ENCODE data around the gene OTUD7B. TPM values are rescaled to one million over a fixed set of nuclear protein-coding genes. Genes with fewer than 3 reads are reported as not detected.

The OTUD7B gene
- total and polyA plus RNA-seq, 2 of the 8 experiments (the other 6 are each of a cell fraction or from before 2014, with no cell fraction given) = 4.2 to 21.5 TPM

DNA sequence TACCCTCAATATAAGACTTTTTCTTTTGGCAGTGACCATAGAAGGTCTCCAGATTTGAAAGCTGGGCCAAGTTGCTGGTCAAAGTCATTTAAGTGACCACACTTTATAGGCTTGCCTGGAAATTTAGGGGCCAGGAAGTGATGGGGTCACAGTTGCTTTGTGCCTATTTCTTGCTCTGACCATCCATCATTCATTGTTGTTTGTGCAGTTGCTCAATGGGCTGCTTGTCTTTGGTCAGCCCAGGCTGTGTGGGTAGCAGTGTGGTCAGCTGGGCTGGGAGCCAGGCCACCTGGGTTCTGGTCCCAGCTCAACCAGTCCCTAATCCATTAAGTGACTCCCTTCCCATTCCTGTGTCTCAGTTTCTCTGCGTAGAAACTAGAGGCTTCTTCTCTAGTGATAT is 2.1 kb upstream of the OTUD7B start:
- Histone ChIP-seq H3K23me2 (ENCODE audit: low read depth, low read length) (peaks cover 6% of the 10 kb centered on the region), H2BK5ac (ENCODE audit: low read depth, low read length) (no peak overlapping the region), H2BK15ac (ENCODE audit: low read length) (no peak overlapping the region), H3K4me1 (replicated peaks in 1 of 4; ENCODE audit: control insufficient read depth in 3 of 4, insufficient read depth in 4 of 4, low read length in 3 of 4) (peaks cover 0 to 8% (median under 1%) of the 10 kb centered on the region in 4 experiments; a peak in 2 of 7 replicates), H3K4me2 (ENCODE audit: insufficient read depth in 1 of 2, low read depth in 2 of 2, low read length in 2 of 2) (no peak overlapping the region), H3K9me3 (ENCODE audit: insufficient read depth in 2 of 2, low read depth in 1 of 2, low read length in 1 of 2) (no peaks in the 10 kb centered on the region), H3K18ac (ENCODE audit: extremely low read depth, low read length) (no peak overlapping the region), H3K4me3 (ENCODE audit: extremely low read depth in 1 of 4, insufficient read depth in 2 of 4, low read depth in 3 of 4, low read length in 4 of 4) (no peak overlapping the region), H3K36me3 (ENCODE audit: control insufficient read depth in 2 of 4, insufficient read depth in 4 of 4, low read length in 3 of 4) (no peaks in the 10 kb centered on the region), H4K20me1 (replicated peaks in 1 of 2; ENCODE audit: control insufficient read depth in 1 of 2, insufficient read depth in 2 of 2, low read length in 2 of 2) (peaks cover 0 to 4% of the 10 kb centered on the region in 2 experiments), H3K9ac (replicated peaks in 1 of 4; ENCODE audit: extremely low read depth in 1 of 4, low read depth in 3 of 4, low read length in 3 of 4) (no peak overlapping the region), H3K79me1 (ENCODE audit: low read depth, low read length) (no peaks in the 10 kb centered on the region), H4K91ac (replicated peaks; ENCODE audit: insufficient read length, low read length) (peak overlapping the region; percentile 17), H2AFZ (ENCODE audit: low read length) (no peak overlapping the region), H2AK5ac (ENCODE audit: low read depth, low read length) (no peak overlapping the region), H3K23ac (ENCODE audit: insufficient read length) (no peak overlapping the region), H3K14ac (ENCODE audit: insufficient read length) (no peak overlapping the region), H3K4ac (replicated peaks; ENCODE audit: insufficient read length, low read depth, low read length) (no peak overlapping the region), H2BK20ac (ENCODE audit: low read length) (no peak overlapping the region), H3K27ac (ENCODE audit: low read depth, low read length) (no peak overlapping the region), H3K79me2 (ENCODE audit: control insufficient read depth in 1 of 2, insufficient read depth in 2 of 2, low read length in 2 of 2) (peaks cover 5 to 23% of the 10 kb centered on the region in 2 experiments; a peak in 3 of 4 replicates), H2BK12ac (ENCODE audit: low read depth, low read length) (no peak overlapping the region), H4K8ac (ENCODE audit: extremely low read depth, insufficient read depth, low read length) (no peak overlapping the region; the same call in 1 of the 2 replicates), H3K56ac (replicated peaks; ENCODE audit: insufficient read length, low read depth, low read length) (no peak overlapping the region), H2BK120ac (replicated peaks; ENCODE audit: low read depth, low read length) (no peak overlapping the region), H4K5ac (ENCODE audit: insufficient read length, low read depth, low read length) (no peak overlapping the region), H3K27me3 (replicated peaks in 1 of 4; ENCODE audit: control insufficient read depth in 3 of 4, extremely low read depth in 1 of 4, insufficient read depth in 3 of 4, low read length in 3 of 4) (no peaks in the 10 kb centered on the region)
- ChIA-PET POLR2A (ENCODE audit: partially characterized antibody) (interaction anchor here (1.1 to 4.3 kb wide), 5 partner anchors 10 to 150 kb away, joined by 3 to 41 read pairs (median 8); partner anchors contain the start of gene VPS45), CTCF (ENCODE audit: partially characterized antibody) (interaction anchor here (0.9 to 1.1 kb wide), 3 partner anchors 14 to 51 kb away, joined by 3 to 4 read pairs (median 3); no protein-coding TSS in a partner anchor)
- FAIRE-seq (no peak), DNase-seq (ENCODE audit: low read depth in 1 of 2, low spot score in 2 of 2) (no peak)
- WGBS, 2 experiments (ENCODE audit: extremely low coverage in 1 of 2, insufficient coverage in 1 of 2, insufficient read length in 1 of 2, insufficient replicate concordance in 2 of 2, low coverage in 1 of 2, low lambda C conversion rate in 2 of 2, missing lambda C conversion rate in 1 of 2) = 100% methylated on average over 1 of the region's 1 CpG; no CpG with 5 or more reads in 1 of the 2 experiments
- TF ChIP-seq GTF2F1 (IDR thresholded peaks at IDR 0.05; ENCODE audit: borderline replicate concordance, low read depth, low read length) = no peak
- no peak for TF ChIP-seq GABPA (IDR thresholded peaks at IDR 0.05; ENCODE audit: borderline replicate concordance, insufficient read depth, low read length)
- no peak for TF ChIP-seq BACH1 (IDR thresholded peaks at IDR 0.05; ENCODE audit: low read length)
- no peak for TF ChIP-seq SIX5 (IDR thresholded peaks at IDR 0.05; ENCODE audit: low read depth, low read length)
- TF ChIP-seq ASH2L (IDR thresholded peaks at IDR 0.05; ENCODE audit: low read length) = no peak
- TF ChIP-seq RNF2 (IDR thresholded peaks at IDR 0.05; ENCODE audit: borderline replicate concordance, low read depth, low read length, missing control alignments, poor library complexity, severe bottlenecking) = no peak
- TF ChIP-seq NANOG (IDR thresholded peaks at IDR 0.05; ENCODE audit: insufficient read depth, low read depth, low read length, poor library complexity, severe bottlenecking) = no peak
- no peak for TF ChIP-seq KDM4A (IDR thresholded peaks at IDR 0.05; ENCODE audit: low read depth, low read length, severe bottlenecking)
- no peak for TF ChIP-seq SP1 (IDR thresholded peaks at IDR 0.05; ENCODE audit: low read depth, low read length)
- TF ChIP-seq ZNF274 (IDR thresholded peaks at IDR 0.05; ENCODE audit: borderline replicate concordance, extremely low read depth, low read length) = no peak
- no peak for TF ChIP-seq RAD21 (IDR thresholded peaks at IDR 0.05 in 1 of 2, conservative IDR thresholded peaks at IDR 0.05 in 1 of 2; ENCODE audit: low read depth in 2 of 2, low read length in 2 of 2)
- no peak for TF ChIP-seq RFX5 (IDR thresholded peaks at IDR 0.05; ENCODE audit: borderline replicate concordance, low read depth, low read length)
- no peak for TF ChIP-seq TAF7 (optimal IDR thresholded peaks at IDR 0.05; ENCODE audit: borderline replicate concordance, low read depth, low read length)

All from H1 (cell line).